IMR-90 (cell line): ENCODE results near the gene ADCYAP1R1. TPM values are rescaled to one million over a fixed set of nuclear protein-coding genes. Genes with fewer than 3 reads are reported as not detected.

ENCODE experiments used
- ATAC-seq: fragments of 200-7000 bp; cut with Tn5 transposase; 2 replicates; pipeline ENCODE4 v1.9.1; 2020; ENCODE audit warnings: low read depth, mild to moderate bottlenecking, moderate library complexity
- BruUV-seq: library from RNA; stranded (reverse); fragments of 400-500 nt; replicated peaks from 2 replicates; lab custom pipeline; 2021; lab: Mats Ljungman, UMichigan
- CTCF ChIA-PET: fragments of 300-600 bp; formaldehyde crosslinking; extraction: SDS; loops from one replicate; lab custom pipeline; 2021; ENCODE audit warnings: antibody characterized with exemption; lab: Yijun Ruan, JAX
- POLR2A ChIA-PET: fragments of 300-600 bp; sonication (Branson Sonifier 250); formaldehyde crosslinking; loops from one replicate; lab custom pipeline; 2022; ENCODE audit warnings: antibody characterized with exemption; ENCODE audit not compliant: unreplicated experiment; lab: Charles Lee
- DNase-seq: peaks from one replicate; pipeline ENCODE4 v3.0.0; 2013
- H2AFZ ChIP-seq: replicated peaks from 2 replicates; pipeline ENCODE3; 2013; ENCODE audit warnings: low read length, mild to moderate bottlenecking; ENCODE audit not compliant: poor library complexity
- H2AK5ac ChIP-seq: 2 replicates; pipeline ENCODE4 v1.6.1; 2013; ENCODE audit warnings: low read depth, low read length, inconsistent platforms
- H2AK9ac ChIP-seq: replicated peaks from 2 replicates; pipeline ENCODE3; 2013; ENCODE audit warnings: mild to moderate bottlenecking, low read depth, low read length, moderate library complexity; ENCODE audit not compliant: poor library complexity
- H2BK120ac ChIP-seq: 2 replicates; pipeline ENCODE4 v1.6.1; 2013; ENCODE audit warnings: low read depth, low read length, inconsistent platforms
- H2BK15ac ChIP-seq: 3 replicates; pipeline ENCODE4 v1.6.1; 2013; ENCODE audit warnings: low read depth, low read length, inconsistent platforms
- H2BK20ac ChIP-seq: 2 replicates; pipeline ENCODE4 v1.6.1; 2013; ENCODE audit warnings: low read depth, mild to moderate bottlenecking, inconsistent platforms, low read length, moderate library complexity
- H2BK5ac ChIP-seq: 2 replicates; pipeline ENCODE4 v1.6.1; 2013; ENCODE audit warnings: mild to moderate bottlenecking, low read depth, low read length, inconsistent platforms; ENCODE audit not compliant: poor library complexity, severe bottlenecking
- H3K14ac ChIP-seq: replicated peaks from 2 replicates; pipeline ENCODE4 v1.6.1; 2013; ENCODE audit warnings: low read depth, low read length, inconsistent platforms
- H3K18ac ChIP-seq: 2 replicates; pipeline ENCODE4 v1.6.1; 2013; ENCODE audit warnings: low read depth, low read length, control low read depth
- H3K23ac ChIP-seq: 2 replicates; pipeline ENCODE4 v1.6.1; 2013; ENCODE audit warnings: low read depth, low read length, inconsistent platforms
- H3K27ac ChIP-seq: 2 replicates; pipeline ENCODE4 v1.5.1; 2013; ENCODE audit warnings: mild to moderate bottlenecking, control low read depth, low read length; ENCODE audit not compliant: insufficient read depth
- H3K27me3 ChIP-seq: 2 replicates; pipeline ENCODE4 v1.6.1; 2013; ENCODE audit warnings: low read length; ENCODE audit not compliant: control insufficient read depth, insufficient read depth
- H3K36me3 ChIP-seq: 2 replicates; pipeline ENCODE4 v1.6.1; 2013; ENCODE audit warnings: low read length, mixed read lengths; ENCODE audit not compliant: control insufficient read depth, insufficient read depth
- H3K4ac ChIP-seq: 2 replicates; pipeline ENCODE4 v1.6.1; 2013; ENCODE audit warnings: low read depth, low read length, inconsistent platforms
- H3K4me1 ChIP-seq: 2 replicates; pipeline ENCODE4 v1.6.1; 2013; ENCODE audit warnings: low read length, mixed read lengths; ENCODE audit not compliant: control insufficient read depth, insufficient read depth
- H3K4me2 ChIP-seq: 2 replicates; pipeline ENCODE4 v1.6.1; 2013; ENCODE audit warnings: low read depth, mild to moderate bottlenecking, control low read depth, low read length, moderate library complexity
- H3K4me3 ChIP-seq: 2 replicates; pipeline ENCODE4 v1.5.1; 2013; ENCODE audit warnings: low read depth, mild to moderate bottlenecking, control low read depth, low read length, moderate library complexity; ENCODE audit not compliant: insufficient read depth
- H3K56ac ChIP-seq: 2 replicates; pipeline ENCODE4 v1.6.1; 2013; ENCODE audit warnings: low read length, inconsistent platforms; ENCODE audit not compliant: insufficient read depth; ENCODE audit errors: extremely low read depth
- H3K79me1 ChIP-seq, 2 experiments: 2 replicates each; pipeline ENCODE4 v1.6.1; 2013; ENCODE audit warnings: low read length in 2 of 2, inconsistent platforms in 1 of 2, low read depth in 1 of 2
- H3K9ac ChIP-seq: 2 replicates; pipeline ENCODE4 v1.6.1; 2013; ENCODE audit warnings: low read depth, low read length, control low read depth
- H3K9me1 ChIP-seq: 2 replicates; pipeline ENCODE4 v1.6.1; 2013; ENCODE audit warnings: low read length, inconsistent platforms; ENCODE audit not compliant: insufficient read depth
- H3K9me3 ChIP-seq: 2 replicates; pipeline ENCODE4 v1.6.1; 2013; ENCODE audit warnings: low read length; ENCODE audit not compliant: control insufficient read depth, insufficient read depth
- H4K20me1 ChIP-seq: 2 replicates; pipeline ENCODE4 v1.6.1; 2013; ENCODE audit warnings: low read length, inconsistent platforms; ENCODE audit not compliant: insufficient read depth
- H4K5ac ChIP-seq: 2 replicates; pipeline ENCODE4 v1.6.1; 2013; ENCODE audit warnings: mild to moderate bottlenecking, low read depth, low read length, control low read depth
- H4K8ac ChIP-seq, 2 experiments: 2 replicates each; pipeline ENCODE4 v1.6.1; 2013; ENCODE audit warnings: low read depth in 2 of 2, low read length in 2 of 2, control low read depth in 1 of 2, inconsistent platforms in 1 of 2
- H4K91ac ChIP-seq: 2 replicates; pipeline ENCODE4 v1.6.1; 2013; ENCODE audit warnings: low read depth, low read length, inconsistent platforms; ENCODE audit not compliant: insufficient read depth
- BHLHE40 ChIP-seq: fragments of 150-350 bp; IDR thresholded peaks from 2 replicates; pipeline ENCODE4 v1.6.1; 2016; ENCODE audit warnings: mild to moderate bottlenecking, low read depth, low read length
- CEBPB ChIP-seq: IDR thresholded peaks from 2 replicates; pipeline ENCODE4 v1.6.1; 2012; ENCODE audit warnings: low read depth, low read length, improper control_type of control experiment
- CHD1 ChIP-seq: IDR thresholded peaks from 2 replicates; pipeline ENCODE4 v1.6.1; 2012; ENCODE audit warnings: low read depth, low read length, improper control_type of control experiment
- CTCF ChIP-seq: conservative IDR thresholded peaks from 2 replicates; pipeline ENCODE4 v1.5.1; 2012; ENCODE audit warnings: mild to moderate bottlenecking, low read depth, low read length, improper control_type of control experiment
- ELK1 ChIP-seq: fragments of 150-350 bp; IDR thresholded peaks from 2 replicates; pipeline ENCODE4 v1.6.1; 2016; ENCODE audit warnings: low read depth, mild to moderate bottlenecking, low read length, moderate library complexity, borderline replicate concordance
- FOS ChIP-seq: fragments of 150-350 bp; IDR thresholded peaks from 2 replicates; pipeline ENCODE4 v1.6.1; 2016; ENCODE audit warnings: low read depth, low read length
- MAFK ChIP-seq: IDR thresholded peaks from 2 replicates; pipeline ENCODE4 v1.6.1; 2012; ENCODE audit warnings: low read depth, low read length, improper control_type of control experiment
- MAZ ChIP-seq: IDR thresholded peaks from 2 replicates; pipeline ENCODE4 v1.6.1; 2012; ENCODE audit warnings: low read depth, mild to moderate bottlenecking, low read length, improper control_type of control experiment, moderate library complexity, borderline replicate concordance
- MXI1 ChIP-seq: IDR thresholded peaks from 2 replicates; pipeline ENCODE4 v1.6.1; 2012; ENCODE audit warnings: low read depth, mild to moderate bottlenecking, low read length, moderate library complexity, borderline replicate concordance
- NFE2L2 ChIP-seq: fragments of 150-350 bp; IDR thresholded peaks from 2 replicates; pipeline ENCODE4 v1.6.1; 2016; ENCODE audit warnings: low read depth, mild to moderate bottlenecking, low read length
- POLR2A ChIP-seq: IDR thresholded peaks from 2 replicates; pipeline ENCODE4 v1.6.1; 2012; ENCODE audit warnings: mild to moderate bottlenecking, low read depth, low read length
- RAD21 ChIP-seq: IDR thresholded peaks from 2 replicates; pipeline ENCODE4 v1.6.1; 2012; ENCODE audit warnings: low read length, improper control_type of control experiment
- RCOR1 ChIP-seq: IDR thresholded peaks from 2 replicates; pipeline ENCODE4 v1.6.1; 2012; ENCODE audit warnings: mild to moderate bottlenecking, low read length, improper control_type of control experiment; ENCODE audit not compliant: insufficient replicate concordance
- RFX5 ChIP-seq: IDR thresholded peaks from 2 replicates; pipeline ENCODE4 v1.8.0; 2012; ENCODE audit warnings: low read depth, mild to moderate bottlenecking, low read length, moderate library complexity
- SMC3 ChIP-seq: fragments of 150-350 bp; IDR thresholded peaks from 2 replicates; pipeline ENCODE4 v1.6.1; 2016; ENCODE audit warnings: low read depth, mild to moderate bottlenecking, antibody characterized with exemption, low read length, moderate library complexity
- USF2 ChIP-seq: fragments of 150-350 bp; IDR thresholded peaks from 2 replicates; pipeline ENCODE4 v1.6.1; 2017; ENCODE audit warnings: mild to moderate bottlenecking, antibody characterized with exemption, low read length, low read depth
- WGBS, 2 experiments: methylation state at CpG; one replicate each; pipeline versions ENCODE4 v1.1.5 to v1.1.7; 2013; ENCODE audit warnings: missing lambda C conversion rate in 2 of 2; ENCODE audit not compliant: insufficient read length in 1 of 2; ENCODE audit errors: extremely low coverage in 2 of 2; 5-methylcytosine and 5-hydroxymethylcytosine counted together
- dilution Hi-C: fragments of 300-500 bp; cut with HindIII; formaldehyde crosslinking; loops from one replicate; pipeline ENCODE4 v1.14.3; 2018; ENCODE audit warnings: low sequenced_read_pairs; ENCODE audit not compliant: unreplicated experiment
- in situ Hi-C: fragments of 300-500 bp; cut with MboI; formaldehyde crosslinking; loops from 3 replicates; pipeline ENCODE4 v1.14.3; 2019; ENCODE audit warnings: low sequenced_read_pairs, inconsistent platforms, mixed read lengths
- intact Hi-C: fragments of 100-400 bp; cut with micrococcal nuclease; formaldehyde crosslinking; loops from 2 replicates; pipeline ENCODE4 v1.10.0; 2022
- polyA plus RNA-seq, 3 experiments: library from polyadenylated mRNA; depleted of rRNA; stranded (reverse); fragments of >200 nt; gene quantifications; 2 replicates each; pipeline ENCODE4 v1.2.3, GENCODE V29; 2012; ENCODE audit warnings: low replicate concordance in 1 of 3
- total RNA-seq: library from RNA; depleted of rRNA; stranded (reverse); fragments of >200 nt; gene quantifications from 2 replicates; pipeline ENCODE4 v1.2.3, GENCODE V29; 2012

ADCYAP1R1 gene
- total and polyA plus RNA-seq, 2 of the 4 experiments (the other 2 are of a cell fraction): not detected

- Histone ChIP-seq H3K4me1 (no peaks in the 10 kb centered on the region), H2AFZ (no peak overlapping the region), H3K14ac (no peak overlapping the region), H3K9me3 (no peaks in the 10 kb centered on the region), H2BK15ac (no peak overlapping the region), H3K56ac (no peak overlapping the region), H2BK5ac (no peak overlapping the region), H4K20me1 (no peaks in the 10 kb centered on the region), H3K4ac (no peak overlapping the region), H3K18ac (no peak overlapping the region), H3K27ac (no peak overlapping the region), H2AK9ac (no peak overlapping the region), H3K4me3 (no peak overlapping the region), H4K5ac (no peak overlapping the region), H3K23ac (no peak overlapping the region), H3K79me1 (no peaks in the 10 kb centered on the region), H3K4me2 (no peak overlapping the region), H4K8ac (no peak overlapping the region), H4K91ac (no peak overlapping the region), H3K9me1 (no peaks in the 10 kb centered on the region), H3K27me3 (peaks cover 9% of the 10 kb centered on the region), H3K9ac (no peak overlapping the region), H2BK20ac (no peak overlapping the region), H2AK5ac (no peak overlapping the region), H3K36me3 (no peaks in the 10 kb centered on the region), H2BK120ac (no peak overlapping the region)
- DNase-seq (no peak), ATAC-seq (no peak)
- no TSS peak for BruUV-seq
- CTCF ChIA-PET: interaction anchor here (0.6 kb wide), 1 partner anchor 215 kb away, joined by 3 read pairs; no protein-coding TSS in a partner anchor
- intact Hi-C loops: no loop called here
- dilution Hi-C loops: no loop called here
- WGBS, 2 experiments: 13% methylated on average over 2 of the region's 5 CpGs; no CpG with 5 or more reads in 1 of the 2 experiments
- in situ Hi-C loops: no loop called here
- no peak for TF ChIP-seq CEBPB
- no peak for TF ChIP-seq NFE2L2
- no peak for TF ChIP-seq RCOR1
- no peak for TF ChIP-seq BHLHE40
- no peak for TF ChIP-seq CHD1
- TF ChIP-seq POLR2A: no peak
- no peak for TF ChIP-seq RFX5
- no peak for TF ChIP-seq RAD21
- no peak for TF ChIP-seq MAZ
- no peak for TF ChIP-seq MXI1
- TF ChIP-seq USF2: no peak
- TF ChIP-seq MAFK: no peak
- no peak for TF ChIP-seq ELK1
- TF ChIP-seq SMC3: no peak
- TF ChIP-seq CTCF: no peak
- no peak for TF ChIP-seq FOS
- POLR2A ChIA-PET: no interaction called here
Observed at GRCh38 chr7:31033674-31034300, 18.3 kb upstream of the ADCYAP1R1 start.
